Fibroblast of upper back skin (primary cell): Measurements from ENCODE around the gene OR56A5.
"Not testable (repeated sequence)": the region's sequence is repeated elsewhere in the genome, so short reads cannot be mapped to it uniquely, and the experiment has no call there.

Experiments used
- DNase-seq: peaks from one replicate; pipeline ENCODE4 v3.0.0-alpha.2; 2013

OR56A5 gene, protein sequence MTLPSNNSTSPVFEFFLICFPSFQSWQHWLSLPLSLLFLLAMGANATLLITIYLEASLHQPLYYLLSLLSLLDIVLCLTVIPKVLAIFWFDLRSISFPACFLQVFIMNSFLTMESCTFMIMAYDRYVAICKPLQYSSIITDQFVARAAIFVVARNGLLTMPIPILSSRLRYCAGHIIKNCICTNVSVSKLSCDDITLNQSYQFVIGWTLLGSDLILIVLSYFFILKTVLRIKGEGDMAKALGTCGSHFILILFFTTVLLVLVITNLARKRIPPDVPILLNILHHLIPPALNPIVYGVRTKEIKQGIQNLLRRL

DNA sequence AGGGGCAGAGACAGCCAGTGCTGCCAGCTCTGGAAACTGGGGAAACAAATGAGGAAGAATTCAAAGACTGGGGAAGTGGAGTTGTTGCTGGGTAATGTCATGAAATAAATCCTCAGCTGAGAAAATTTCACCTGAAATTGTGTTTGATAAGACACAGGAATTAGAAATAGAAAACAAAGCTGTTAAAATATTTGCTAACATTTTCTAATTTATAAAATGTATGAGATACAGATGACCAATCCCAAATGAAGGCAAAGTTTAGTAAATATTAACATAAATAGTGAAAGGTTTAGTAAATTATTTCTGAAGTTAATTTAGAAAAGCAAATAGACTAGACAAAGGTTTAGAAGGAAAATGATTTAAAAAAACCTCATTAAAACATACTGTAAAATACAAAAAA lies at the start of gene OR56A5:
TSS of gene OR56A5 (minus strand) at position 101 of the 400 bp plus-strand sequence. CDS start at position 101, 0 bp downstream.
- no peak for DNase-seq

DNA sequence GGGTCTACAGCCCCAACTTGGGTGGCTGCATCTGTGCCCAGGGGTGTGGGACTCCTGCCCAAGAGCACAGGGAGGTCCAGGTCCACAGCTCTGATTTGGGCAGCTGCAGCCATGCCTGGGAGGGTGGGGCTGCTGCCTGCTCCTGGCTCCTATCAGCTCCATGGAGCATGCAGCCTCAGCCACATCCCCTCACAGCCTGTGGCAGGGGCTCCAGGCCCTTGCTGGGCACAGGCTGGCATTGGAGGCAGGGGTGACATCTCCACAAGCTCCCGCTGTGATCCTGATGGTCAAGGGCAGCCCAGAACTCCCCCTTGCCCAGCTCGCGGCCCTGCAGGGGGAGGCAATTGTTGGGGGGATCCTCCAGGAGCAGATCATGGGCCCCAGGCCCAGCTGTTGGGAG lies 44.7 kb upstream of the OR56A5 start:
- no peak for DNase-seq

DNA sequence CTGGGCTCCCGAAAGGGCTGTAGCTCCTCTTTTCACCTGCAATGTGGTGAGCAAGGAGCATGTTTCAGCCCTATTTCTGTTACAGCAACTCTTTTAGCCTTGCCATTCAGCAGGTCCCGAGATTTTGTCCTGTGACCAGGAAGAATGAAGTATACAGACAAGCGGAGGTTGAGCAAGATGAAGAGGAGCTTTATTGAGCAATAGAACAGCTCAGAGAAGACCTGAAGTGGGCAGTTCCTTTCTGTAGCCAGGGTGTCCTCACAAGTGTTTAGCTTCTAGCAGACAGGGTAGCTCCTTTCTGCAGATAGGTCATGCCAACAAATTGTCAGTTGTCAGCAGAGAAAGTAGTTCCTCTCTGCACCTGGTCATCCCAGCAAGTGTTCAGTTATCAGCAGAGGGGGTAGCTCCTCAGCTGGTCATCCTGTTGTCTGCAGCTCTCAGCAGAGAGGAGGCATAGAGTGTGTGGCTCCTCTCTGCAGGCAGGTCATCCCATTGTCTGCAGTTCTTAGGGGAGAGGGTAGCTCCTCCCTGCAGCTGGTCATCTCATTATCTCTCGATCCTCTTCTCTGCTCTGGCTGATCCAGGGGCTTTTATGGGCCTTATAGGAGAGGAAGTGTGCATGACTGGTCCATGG lies 43.9 kb upstream of the OR56A5 start:
- no peak for DNase-seq

DNA sequence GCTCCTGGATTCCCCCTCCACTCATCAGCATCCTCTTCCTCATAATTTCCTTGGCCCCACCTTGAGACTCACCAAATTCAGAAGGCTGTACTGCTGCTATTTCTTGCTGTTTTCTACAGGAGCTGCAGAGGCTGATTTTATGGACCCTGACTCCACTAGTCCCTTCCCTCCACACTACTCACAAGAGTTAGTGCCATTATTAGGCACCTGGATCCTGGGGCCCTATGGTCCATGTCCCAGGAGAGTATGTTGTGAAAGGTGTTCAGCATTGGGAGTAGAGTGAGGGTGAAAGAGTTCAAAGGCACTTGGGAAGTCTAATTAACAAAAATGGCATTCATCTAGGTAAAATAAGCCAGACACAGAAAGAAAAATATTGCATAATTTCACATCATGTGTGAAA lies 38.6 kb upstream of the OR56A5 start, which contains the start of gene OR56A4:
TSS of gene OR56A4 (minus strand) at position 101 of the 400 bp plus-strand sequence. CDS start 3,954 bp downstream, outside the sequence.
- no peak for DNase-seq

DNA sequence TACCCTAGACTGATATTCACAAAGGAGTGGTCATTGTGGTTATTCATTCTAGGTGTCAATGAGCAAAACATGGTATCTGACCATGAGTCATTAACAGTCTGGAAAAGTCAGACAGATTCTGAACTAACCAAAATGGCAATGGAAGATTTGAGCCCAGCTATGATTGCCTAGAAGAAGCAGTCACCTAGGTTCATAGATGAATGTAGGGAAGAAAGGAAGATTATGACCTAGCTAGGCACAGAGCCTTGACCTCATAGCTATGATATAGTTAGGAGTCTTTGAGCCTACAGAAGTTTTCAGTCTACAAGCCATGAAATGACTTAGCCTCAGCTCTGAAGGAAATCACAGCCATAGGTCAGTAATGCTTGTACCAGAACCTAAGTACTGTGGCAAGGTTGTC lies 38.1 kb upstream of the OR56A5 start:
- no peak for DNase-seq

DNA sequence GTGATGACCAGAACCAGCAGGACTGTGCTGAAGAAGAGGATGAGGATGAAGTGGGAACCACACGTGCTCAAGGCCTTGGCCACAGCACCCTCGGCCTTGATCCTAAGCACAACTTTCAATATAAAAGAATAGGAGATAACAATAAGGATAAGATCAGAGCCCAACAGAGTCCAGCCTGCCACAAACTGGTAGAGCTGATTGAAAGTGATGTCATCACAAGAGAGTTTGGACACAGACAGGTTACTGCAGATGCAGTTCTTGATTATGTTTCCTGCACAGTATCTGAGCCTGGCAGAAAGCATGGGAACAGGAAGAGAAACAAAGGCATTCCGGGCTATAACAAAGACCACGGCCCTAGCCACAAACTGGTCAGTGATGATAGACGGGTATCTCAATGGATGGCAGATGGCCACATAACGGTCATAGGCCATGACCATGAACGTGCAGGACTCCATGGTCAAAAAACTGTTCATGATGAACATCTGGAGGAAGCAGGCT lies 34.0 kb upstream of the OR56A5 start:
- no peak for DNase-seq

DNA sequence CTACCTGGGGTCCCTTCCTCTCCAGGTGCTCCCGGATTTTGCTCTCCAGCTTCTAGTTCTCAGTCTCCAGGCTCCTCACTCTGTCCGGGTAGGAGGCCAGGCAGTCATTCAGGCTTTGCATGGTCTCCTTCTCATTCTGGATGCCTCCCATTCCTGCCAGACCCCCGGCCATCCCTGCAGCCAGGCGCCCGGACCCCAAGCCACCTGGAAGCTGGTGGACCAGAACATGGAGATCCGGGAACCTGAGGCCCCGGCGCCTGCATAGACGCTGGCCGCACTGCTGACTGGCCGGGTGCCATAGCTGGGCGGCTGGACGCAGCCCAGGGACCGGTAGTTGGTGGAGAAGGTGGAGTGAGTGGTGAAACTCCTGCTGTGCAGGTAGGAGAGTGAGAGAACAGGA lies 26.5 kb upstream of the OR56A5 start:
- no peak for DNase-seq

DNA sequence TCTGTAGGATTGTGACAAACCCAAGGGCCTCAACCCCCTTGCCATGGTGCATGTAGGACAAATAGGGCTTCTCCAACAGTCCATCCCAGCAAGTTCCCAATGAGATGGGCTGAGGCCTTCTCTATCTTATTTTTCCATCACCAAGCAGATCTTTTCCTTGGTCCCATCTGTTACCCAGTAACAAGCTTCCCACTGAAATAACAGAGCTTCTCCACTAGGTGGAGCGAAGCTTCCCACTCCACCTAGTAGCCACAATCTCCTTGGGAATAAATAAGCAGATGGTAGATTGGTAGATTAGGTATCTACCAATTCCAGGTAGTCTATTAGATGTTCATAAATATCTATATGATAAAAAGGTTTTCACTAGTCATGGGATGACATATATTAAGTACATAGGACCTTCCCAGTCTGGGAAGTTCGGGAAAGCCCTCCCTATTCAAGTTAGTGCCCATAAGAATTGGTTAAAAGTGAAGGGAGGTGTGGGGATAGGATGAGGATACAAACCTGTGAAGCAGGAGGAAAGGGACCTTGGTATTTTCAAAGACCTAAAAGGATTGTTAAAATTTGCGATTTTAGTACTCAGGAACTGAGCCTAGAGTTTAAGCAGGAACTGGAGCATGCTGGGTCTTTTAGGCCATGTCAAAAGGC lies 24.4 kb upstream of the OR56A5 start:
- DNase-seq, result no peak

DNA sequence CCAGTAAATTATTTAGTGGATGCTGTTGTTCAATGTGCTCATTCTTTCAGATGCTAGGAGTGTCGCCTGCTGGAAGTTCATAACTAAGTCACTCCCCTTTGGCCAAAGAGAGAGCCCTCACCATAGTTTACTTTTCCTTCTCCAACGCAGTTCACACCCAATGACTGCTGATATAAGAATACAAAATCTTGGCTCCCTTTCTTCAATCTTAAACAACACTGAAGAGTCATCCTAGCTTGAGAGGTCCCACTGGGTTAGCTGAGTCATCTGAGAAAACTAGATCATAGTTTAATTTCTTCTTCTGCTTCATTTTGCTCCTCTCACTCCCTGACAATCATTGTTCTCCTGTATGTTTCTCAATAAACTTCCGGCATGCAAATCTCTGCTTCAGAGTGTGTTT lies 23.9 kb upstream of the OR56A5 start:
- DNase-seq, result no peak

DNA sequence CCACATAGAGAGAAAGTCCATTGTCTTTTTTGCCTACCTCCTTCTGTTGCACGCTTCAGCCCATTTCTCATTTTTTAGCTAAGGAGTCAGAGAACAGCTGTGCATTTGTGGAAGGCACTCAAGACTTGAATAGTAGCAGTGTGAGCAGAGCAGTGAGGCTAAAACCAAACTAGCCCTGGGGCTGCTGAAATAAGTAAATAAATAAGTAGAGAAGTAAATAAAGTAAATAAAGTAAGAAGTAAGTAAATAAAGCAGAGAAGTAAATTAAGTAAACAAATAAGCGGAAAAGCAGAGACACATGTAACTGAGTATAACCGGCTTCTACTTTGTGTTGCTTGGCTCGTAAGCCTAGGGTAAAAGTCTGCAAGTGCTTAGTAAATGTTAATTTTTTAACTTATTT lies 20.9 kb upstream of the OR56A5 start:
- no peak for DNase-seq

DNA sequence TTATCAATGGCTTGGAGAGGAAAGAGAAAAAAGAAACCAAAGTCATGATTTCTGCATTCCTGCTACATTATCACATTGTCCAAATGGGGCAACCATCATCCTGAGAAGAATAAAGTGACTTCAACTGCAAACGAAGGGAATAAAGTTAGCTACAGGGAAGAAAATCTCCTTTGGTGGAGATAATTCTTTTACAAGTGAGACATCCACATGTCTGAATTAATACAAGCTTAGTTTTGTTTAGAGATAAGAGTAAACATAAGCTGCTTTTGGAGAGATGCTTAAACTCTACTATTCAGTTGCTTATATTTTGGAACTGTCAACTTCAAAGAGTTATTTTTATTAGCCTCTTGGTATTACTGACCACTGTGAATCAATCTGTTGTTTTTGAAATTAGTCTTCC lies 18.6 kb upstream of the OR56A5 start, which contains the start of gene OR52L1:
TSS of gene OR52L1 (minus strand) at position 101 of the 400 bp plus-strand sequence. CDS start at position 46, 55 bp downstream.
- no peak for DNase-seq

DNA sequence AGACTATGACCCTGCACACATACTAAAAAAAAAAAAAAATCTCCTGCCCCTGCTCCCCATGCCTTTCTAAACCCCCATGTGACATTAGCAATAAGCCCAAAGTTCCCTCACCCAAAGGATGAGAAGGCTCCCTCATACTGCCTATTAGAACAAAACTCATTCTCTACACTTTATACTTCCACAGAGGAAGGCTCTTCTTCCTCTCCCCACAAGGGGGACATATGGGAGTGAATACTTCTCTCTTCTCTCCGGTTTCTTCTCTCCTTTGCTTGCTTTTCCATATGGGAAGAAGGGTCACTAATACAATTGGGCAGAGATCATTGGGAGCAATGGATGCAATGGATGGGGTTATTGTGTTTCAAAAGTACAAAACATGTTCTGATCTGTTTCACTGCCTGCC lies 15.1 kb upstream of the OR56A5 start:
- no peak for DNase-seq

DNA sequence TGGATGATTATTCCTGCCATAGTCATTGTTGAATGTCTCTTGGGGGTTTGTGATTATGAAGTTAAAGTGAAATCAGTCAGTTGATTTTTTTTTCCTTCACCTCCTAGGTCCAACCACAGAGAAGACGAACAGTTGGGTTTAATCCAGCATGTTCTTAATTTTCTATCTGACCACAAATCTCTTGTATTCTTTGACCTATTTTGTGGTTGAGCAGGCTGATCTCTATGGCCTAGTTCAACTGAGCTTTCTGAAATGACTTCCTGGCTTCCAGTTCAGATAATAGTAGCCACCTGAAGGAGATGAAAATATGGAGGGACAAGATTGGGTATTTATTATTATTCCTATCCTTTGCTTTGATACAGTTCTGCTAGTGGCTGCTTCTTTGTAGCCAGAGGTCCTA lies 5.2 kb upstream of the OR56A5 start:
- DNase-seq, result no peak

DNA sequence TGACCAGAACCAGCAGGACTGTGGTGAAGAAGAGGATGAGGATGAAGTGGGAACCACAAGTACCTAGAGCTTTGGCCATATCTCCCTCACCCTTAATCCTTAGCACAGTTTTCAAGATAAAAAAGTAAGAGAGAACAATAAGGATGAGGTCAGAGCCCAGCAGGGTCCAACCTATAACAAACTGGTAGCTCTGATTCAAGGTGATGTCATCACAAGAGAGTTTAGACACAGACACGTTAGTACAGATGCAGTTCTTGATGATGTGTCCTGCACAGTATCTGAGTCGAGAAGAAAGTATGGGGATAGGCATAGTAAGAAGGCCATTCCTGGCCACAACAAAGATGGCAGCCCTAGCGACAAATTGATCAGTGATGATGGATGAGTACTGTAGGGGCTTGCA lies 586 bp downstream of the OR56A5 start:
- DNase-seq, result no peak

DNA sequence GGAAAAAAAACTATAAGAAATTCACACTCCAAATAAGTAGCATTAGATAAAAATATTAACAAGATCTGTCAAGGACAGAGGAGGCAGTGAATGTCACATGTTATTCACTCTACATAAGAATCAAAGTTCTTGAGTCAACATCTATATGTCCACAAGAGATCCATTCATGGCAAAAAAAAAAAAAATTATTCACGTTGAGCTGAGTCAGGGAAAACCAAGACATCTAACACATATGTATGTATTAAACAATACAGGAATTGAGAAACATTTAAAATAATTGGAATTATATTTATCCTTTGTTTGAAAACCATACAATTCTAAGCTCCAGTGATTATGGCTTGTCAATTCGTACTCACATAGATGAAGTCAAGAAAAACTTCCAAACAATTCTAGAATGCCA lies 1.3 kb downstream of the OR56A5 start:
- DNase-seq, result no peak

DNA sequence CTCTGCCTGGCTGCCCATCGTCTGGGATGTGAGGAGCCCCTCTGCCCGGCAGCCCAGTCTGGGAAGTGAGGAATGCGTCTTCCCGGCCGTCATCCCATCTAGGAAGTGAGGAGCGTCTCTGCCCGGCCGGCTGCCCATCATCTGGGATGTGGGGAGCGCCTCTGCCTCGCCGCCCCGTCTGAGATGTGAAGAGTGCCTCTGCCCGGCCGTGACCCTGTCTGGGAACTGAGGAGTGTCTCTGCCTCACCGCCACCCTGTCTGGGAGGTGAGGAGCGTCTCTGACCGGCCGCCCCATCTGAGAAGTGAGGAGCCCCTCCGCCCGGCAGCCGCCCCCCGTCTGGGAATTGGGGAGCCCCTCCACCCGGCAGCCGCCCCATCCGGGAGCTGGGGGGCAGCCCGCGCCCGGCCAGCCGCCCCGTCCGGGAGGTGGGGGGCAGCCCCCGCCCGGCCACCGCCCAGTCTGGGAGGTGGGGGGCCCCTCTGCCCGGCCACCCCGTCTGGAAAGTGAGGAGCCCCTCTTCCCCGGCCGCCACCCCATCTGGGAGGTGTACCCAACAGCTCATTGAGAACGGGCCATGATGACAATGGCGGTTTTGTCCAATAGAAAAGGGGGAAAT lies 7.5 kb downstream of the OR56A5 start:
- not testable (repeated sequence) for DNase-seq

DNA sequence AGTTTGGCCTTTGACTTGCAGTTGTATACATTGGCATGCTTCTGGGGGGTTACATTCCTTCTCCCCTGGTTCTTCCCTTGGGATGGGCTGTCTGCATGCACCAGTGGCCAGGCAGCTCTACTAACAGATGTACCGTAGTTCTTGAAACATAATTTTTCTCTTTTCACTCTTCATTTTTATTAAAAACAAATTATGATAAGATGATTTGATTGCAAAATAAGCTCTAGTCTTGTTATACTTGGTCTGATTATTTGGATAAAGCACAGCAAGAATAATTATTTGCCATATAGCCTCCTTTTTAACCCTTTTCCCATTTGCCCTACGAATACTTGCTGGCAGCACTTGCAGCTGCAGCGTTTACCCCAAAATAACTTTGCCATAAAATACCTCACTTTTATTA lies 12.7 kb downstream of the OR56A5 start:
- DNase-seq, result no peak

DNA sequence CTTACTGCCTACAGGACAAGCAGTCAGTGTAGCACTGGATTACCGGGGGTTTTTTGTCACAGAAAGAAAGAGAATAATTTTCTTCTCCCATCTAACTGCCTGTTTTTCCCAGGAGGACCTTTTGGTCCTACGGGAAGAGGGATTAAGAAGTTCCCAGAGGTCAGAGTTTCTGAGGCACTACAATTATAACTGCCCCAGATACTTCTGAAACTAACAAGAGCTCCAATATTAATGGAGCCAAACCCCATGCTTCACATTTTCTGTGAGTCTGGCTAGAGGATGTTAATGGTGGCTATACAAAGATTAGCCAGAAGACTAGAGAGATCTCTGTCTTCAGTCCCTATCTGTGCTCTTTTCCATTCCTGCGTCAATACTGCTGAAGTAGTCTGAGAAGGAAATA lies 26.3 kb downstream of the OR56A5 start, which contains the start of gene OR56A3:
TSS of gene OR56A3 (plus strand) at position 301 of the 400 bp plus-strand sequence. CDS start 5,096 bp downstream, outside the sequence.
- DNase-seq, result no peak

DNA sequence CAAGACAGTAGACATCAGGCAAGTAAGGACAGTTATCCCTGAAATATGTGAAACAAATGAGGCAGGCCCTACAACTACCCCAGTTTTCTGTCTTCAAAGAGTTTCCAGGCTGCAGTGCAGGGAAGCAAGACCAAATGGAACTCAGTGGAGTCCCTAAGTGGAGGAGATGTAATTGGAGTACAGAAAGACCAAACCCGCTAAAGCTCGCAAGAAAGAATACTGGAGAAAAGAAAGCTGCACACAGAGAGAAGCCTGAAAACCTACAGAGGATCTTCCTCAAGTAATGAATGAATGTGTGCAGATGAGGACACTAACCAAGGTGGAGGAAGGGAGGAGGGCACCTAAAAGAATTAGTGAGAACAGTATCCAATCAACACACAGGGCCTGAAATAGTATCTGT lies 27.5 kb downstream of the OR56A5 start:
- no peak for DNase-seq

DNA sequence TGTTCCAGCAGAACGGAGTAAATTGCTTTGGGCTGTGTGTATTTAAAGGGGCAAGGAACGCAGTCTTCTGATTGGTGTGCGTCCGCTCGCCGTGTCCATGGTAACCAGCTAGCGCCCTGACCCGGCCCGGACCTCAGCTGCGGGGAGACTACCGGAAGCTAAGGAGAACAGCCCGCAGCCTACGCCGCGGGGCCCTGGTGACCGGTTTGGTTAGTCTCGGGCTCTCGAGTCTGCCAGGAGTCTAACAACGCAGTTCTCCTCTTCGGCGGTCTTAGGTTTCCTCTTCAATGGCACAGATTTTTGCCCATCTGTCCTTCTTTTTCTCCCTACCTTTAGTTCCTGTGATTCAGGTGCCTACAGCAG lies 29.7 kb downstream of the OR56A5 start:
- no peak for DNase-seq

DNA sequence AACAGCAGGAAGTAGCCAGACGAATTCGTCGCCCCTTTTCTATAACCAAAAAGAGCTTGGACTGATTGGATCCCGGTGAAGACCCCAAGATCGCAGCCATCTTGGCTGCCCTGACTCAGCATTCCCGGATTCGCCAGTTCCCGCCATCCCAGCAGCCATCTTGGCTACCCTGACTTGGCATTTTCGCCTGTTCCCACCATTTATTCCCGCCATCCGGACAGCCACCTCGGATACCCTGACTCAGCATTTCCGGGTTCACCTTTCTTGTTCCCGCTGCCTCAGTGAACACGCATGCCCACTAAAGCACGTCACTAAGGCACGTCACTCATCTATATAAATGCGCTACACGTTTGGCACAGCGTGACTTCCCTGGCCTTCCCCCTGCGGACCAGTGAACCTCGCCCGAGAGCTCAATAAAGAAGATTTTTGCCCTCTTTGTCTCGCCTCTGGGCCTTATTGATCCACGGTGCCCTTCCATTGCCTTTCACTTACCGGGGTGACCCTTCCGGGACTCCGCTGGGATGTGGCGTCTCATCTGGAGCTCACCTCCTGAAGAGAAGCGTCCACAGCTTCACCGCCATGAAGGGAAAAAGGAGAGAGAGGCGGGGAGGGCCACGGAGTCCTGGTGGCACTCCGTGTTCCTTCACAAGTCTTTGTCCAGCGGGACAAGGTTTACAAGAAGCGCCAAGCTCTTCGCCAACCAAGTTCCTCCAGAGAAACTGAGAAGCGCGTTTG lies 30.3 kb downstream of the OR56A5 start:
- no peak for DNase-seq

DNA sequence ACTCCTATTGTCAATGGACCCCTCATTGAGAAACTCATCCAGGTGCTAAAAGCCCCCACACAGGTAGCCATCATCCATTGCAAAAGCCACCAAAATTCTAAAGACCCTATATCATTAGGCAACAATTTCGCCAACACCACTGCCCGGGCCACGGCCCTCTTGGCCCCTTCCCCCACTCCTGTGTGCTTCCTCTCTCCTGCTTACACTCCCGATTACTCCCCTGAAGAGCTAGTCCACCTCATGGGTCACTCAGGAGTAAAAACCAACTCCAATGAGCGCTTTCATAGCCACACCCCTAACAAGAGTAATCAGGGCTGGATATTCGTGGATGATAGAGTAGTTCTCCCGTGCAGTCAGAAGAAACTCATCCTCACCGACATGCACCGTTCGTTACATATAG lies 35.2 kb downstream of the OR56A5 start:
- DNase-seq, result no peak

DNA sequence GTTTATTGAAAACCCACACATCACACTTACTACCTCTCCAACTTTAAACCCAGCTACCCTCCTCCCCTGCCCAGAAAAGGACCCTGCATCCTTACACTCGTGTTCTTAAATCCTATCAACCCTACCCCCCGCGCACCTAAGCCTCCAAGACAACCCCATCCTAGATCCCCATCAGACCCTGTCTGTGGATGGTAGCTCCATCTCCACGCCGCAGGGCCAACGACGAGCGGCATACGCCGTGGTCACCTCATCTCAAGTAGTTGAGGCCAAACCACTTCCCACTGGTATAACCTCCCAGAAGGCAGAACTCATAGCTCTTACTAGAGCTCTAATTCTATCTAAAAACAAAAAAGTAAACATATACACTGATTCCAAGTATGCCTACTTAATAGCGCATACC lies 35.6 kb downstream of the OR56A5 start:
- no peak for DNase-seq
